ENCODE measurements around the gene CSMD2. TPM values are rescaled to one million over a fixed set of nuclear protein-coding genes. Genes with fewer than 3 reads are reported as not detected.

Gene CSMD2
- polyA plus RNA-seq, 1 of the 3 experiments (the other 2 are of a cell fraction) = not detected

- TF ChIP-seq JUND (IDR thresholded peaks at IDR 0.05) (no peak), GABPA (IDR thresholded peaks at IDR 0.05; ENCODE audit: low read depth) (no peak), FOXM1 (IDR thresholded peaks at IDR 0.05; ENCODE audit: low read depth) (no peak)
- no peaks in the 10 kb centered on the region for H3K27me3 ChIP-seq (ENCODE audit: insufficient read depth)
- H3K4me2 ChIP-seq = no peak overlapping the region
- ChIA-PET CTCF (interaction anchor here (1.1 to 2.6 kb wide), 9 partner anchors 15 to 962 kb away, joined by 3 to 34 read pairs (median 6); partner anchors contain the start of gene CSMD2), POLR2A (no interaction called here)
- no peaks in the 10 kb centered on the region for H3K36me3 ChIP-seq (replicated peaks in 1 of 2; ENCODE audit: control insufficient read depth in 1 of 2, insufficient read depth in 2 of 2, low read length in 1 of 2)
- WGBS (ENCODE audit: low lambda C conversion rate) = 12% methylated on average over 5 of the region's 5 CpGs
- peak overlapping the region in 1 of 2 experiments; percentile 84; a peak in 1 of 4 replicates for H3K27ac ChIP-seq (ENCODE audit: low read depth in 2 of 2, low read length in 1 of 2)
- no peak overlapping the region for H3K4me3 ChIP-seq (ENCODE audit: low read depth in 2 of 2, low read length in 1 of 2)
- no peaks in the 10 kb centered on the region for H4K20me1 ChIP-seq (ENCODE audit: insufficient read depth)
- no peaks in the 10 kb centered on the region for H3F3A ChIP-seq (replicated peaks; ENCODE audit: insufficient read depth)
- H3K9me3 ChIP-seq = no peaks in the 10 kb centered on the region
- no peaks in the 10 kb centered on the region for H3K9me2 ChIP-seq
- no peak for DNase-seq
- H3K4me1 ChIP-seq (ENCODE audit: control insufficient read depth in 1 of 2, insufficient read depth in 2 of 2, low read depth in 1 of 2, low read length in 1 of 2) = peaks cover 0 to 20% of the 10 kb centered on the region in 2 experiments; a peak in 2 of 4 replicates
- no peaks in the 10 kb centered on the region for H3K79me2 ChIP-seq (ENCODE audit: insufficient read depth)
- no peak overlapping the region for H2AFZ ChIP-seq (ENCODE audit: low read depth)
- no peak overlapping the region for H3K9ac ChIP-seq
These were observed 479.8 kb downstream of the CSMD2 start for GRCh38 chr1:33685256-33685655.

DNA sequence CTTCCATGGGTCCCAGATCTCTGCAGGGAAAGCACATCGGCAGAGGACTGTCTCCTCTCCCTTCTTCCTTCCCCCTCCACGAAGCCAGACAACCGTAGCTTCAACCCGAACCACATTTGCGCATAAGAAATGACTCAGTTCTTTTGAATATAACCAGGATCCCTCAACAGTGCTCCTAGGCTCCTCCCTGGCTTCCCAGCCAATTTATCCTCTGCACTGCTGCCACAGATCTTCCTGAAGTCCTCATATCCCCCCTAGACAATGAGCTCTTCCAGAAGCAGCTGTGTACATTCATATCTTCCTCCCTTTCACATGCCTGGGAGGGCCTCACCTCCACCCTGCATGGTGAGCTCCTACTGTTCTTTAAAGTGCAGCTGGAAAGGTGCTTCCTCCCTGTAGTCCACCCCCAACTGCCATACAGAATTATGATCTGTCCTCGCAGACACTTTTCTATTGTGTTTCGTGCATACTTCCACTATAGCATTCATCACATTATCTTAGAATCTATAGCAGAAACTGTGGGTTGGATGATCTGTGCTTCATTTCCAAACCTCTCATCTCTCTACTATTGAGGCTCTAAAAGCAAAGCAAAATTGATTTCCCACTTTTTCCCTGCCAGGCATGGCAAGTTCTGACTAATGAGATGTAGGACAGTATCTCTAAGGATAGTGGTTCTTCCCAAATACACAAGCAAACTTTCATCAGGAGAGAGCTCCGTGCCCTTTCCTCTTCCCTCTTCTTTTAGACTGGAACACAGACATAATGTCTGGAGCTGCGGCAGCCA, 480.4 kb downstream of the CSMD2 start:
- Histone ChIP-seq H4K20me1 (ENCODE audit: insufficient read depth) (no peaks in the 10 kb centered on the region), H3K9ac (no peak overlapping the region), H3K27ac (ENCODE audit: low read depth in 2 of 2, low read length in 1 of 2) (peak overlapping the region in 1 of 2 experiments; percentile 84; a peak in 2 of 4 replicates), H3K9me2 (no peaks in the 10 kb centered on the region), H3K4me1 (ENCODE audit: control insufficient read depth in 1 of 2, insufficient read depth in 2 of 2, low read depth in 1 of 2, low read length in 1 of 2) (peaks cover 0 to 20% of the 10 kb centered on the region in 2 experiments; a peak in 2 of 4 replicates), H3K9me3 (no peaks in the 10 kb centered on the region), H3K4me2 (no peak overlapping the region), H3K79me2 (ENCODE audit: insufficient read depth) (no peaks in the 10 kb centered on the region), H3K36me3 (replicated peaks in 1 of 2; ENCODE audit: control insufficient read depth in 1 of 2, insufficient read depth in 2 of 2, low read length in 1 of 2) (no peaks in the 10 kb centered on the region), H3K4me3 (ENCODE audit: low read depth in 2 of 2, low read length in 1 of 2) (no peak overlapping the region), H3F3A (replicated peaks; ENCODE audit: insufficient read depth) (no peaks in the 10 kb centered on the region), H3K27me3 (ENCODE audit: insufficient read depth) (no peaks in the 10 kb centered on the region), H2AFZ (ENCODE audit: low read depth) (no peak overlapping the region)
- ChIA-PET POLR2A (interaction anchor here (0.9 kb wide), 1 partner anchor 135 kb away, joined by 3 read pairs; no protein-coding TSS in a partner anchor), CTCF (interaction anchor here (0.7 to 2.6 kb wide), 24 partner anchors 11 to 999 kb away, joined by 3 to 34 read pairs (median 5); partner anchors contain the start of gene CSMD2)
- peak; percentile 47 for DNase-seq
- TF ChIP-seq RCOR1 (IDR thresholded peaks at IDR 0.05; ENCODE audit: low read length) (no peak), CTCF (IDR thresholded peaks at IDR 0.05) (no peak), USF2 (IDR thresholded peaks at IDR 0.05; ENCODE audit: borderline replicate concordance, low read depth, low read length) (no peak), GABPA (IDR thresholded peaks at IDR 0.05; ENCODE audit: low read depth) (no peak), JUND (IDR thresholded peaks at IDR 0.05) (no peak), FOXJ3 (CRISPR knock-in tag; IDR thresholded peaks at IDR 0.05) (0 out of 2 replicates have a peak, but pooled peaks have one; percentile 10), CHD2 (IDR thresholded peaks at IDR 0.05; ENCODE audit: low read length, partially characterized antibody) (no peak), NFIC (IDR thresholded peaks at IDR 0.05; ENCODE audit: borderline replicate concordance) (no peak), GATA2 (CRISPR knock-in tag; IDR thresholded peaks at IDR 0.05) (peak; percentile 44), TAF1 (IDR thresholded peaks at IDR 0.05; ENCODE audit: borderline replicate concordance, low read depth, low read length) (no peak), EP300 (IDR thresholded peaks at IDR 0.05; ENCODE audit: borderline replicate concordance in 1 of 2, low read depth in 1 of 2, low read length in 1 of 2) (peak in 1 of 2 experiments; percentile 7; a peak in 1 of 4 replicates)
- TF ChIP-seq, protein P1, sequence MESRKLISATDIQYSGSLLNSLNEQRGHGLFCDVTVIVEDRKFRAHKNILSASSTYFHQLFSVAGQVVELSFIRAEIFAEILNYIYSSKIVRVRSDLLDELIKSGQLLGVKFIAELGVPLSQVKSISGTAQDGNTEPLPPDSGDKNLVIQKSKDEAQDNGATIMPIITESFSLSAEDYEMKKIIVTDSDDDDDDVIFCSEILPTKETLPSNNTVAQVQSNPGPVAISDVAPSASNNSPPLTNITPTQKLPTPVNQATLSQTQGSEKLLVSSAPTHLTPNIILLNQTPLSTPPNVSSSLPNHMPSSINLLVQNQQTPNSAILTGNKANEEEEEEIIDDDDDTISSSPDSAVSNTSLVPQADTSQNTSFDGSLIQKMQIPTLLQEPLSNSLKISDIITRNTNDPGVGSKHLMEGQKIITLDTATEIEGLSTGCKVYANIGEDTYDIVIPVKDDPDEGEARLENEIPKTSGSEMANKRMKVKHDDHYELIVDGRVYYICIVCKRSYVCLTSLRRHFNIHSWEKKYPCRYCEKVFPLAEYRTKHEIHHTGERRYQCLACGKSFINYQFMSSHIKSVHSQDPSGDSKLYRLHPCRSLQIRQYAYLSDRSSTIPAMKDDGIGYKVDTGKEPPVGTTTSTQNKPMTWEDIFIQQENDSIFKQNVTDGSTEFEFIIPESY (IDR thresholded peaks at IDR 0.05; ENCODE audit: borderline replicate concordance, low read depth) = no peak
- 20% methylated on average over 8 of the region's 9 CpGs for WGBS (ENCODE audit: low lambda C conversion rate)
